A673 (cell line): ENCODE data around the gene IGFBP5.

Source experiments
- EZH2 ChIP-seq: fragments of 200-600 bp; sonication (generic); IDR thresholded peaks from 2 replicates; pipeline ENCODE4 v1.6.1; 2017; ENCODE audit warnings: borderline replicate concordance, low read depth, mild to moderate bottlenecking, mixed read lengths, antibody characterized with exemption, low read length; ENCODE audit not compliant: poor library complexity, severe bottlenecking
- TF ChIP-seq, protein P1 (sequence below): fragments of 300-800, 200-600 bp; sonication (generic); conservative IDR thresholded peaks from 2 replicates; pipeline ENCODE4 v1.5.1; 2017; ENCODE audit warnings: low read depth, mild to moderate bottlenecking, antibody characterized with exemption, low read length, moderate library complexity, mixed read lengths

DNA sequence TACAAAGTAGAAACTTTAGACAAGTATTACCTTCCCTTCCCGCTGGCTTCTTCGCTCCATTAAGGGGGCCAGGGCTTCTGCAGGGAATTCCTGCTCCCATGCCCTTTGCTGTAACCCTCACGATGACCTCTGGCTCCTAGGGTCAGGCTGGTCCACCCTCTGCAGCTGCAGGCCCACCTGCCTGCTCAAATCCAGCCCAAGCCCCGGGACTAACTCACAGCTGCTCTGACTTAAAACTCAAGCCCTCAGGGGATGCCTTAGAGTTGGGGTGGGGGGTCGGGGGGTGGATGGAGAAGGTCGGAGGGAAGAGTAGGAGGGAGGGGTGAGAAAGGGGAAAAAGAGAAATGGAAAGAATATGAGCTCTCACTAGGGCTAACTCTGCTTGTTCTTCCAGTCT, 4.9 kb downstream of the IGFBP5 start:
- TF ChIP-seq, protein P1, sequence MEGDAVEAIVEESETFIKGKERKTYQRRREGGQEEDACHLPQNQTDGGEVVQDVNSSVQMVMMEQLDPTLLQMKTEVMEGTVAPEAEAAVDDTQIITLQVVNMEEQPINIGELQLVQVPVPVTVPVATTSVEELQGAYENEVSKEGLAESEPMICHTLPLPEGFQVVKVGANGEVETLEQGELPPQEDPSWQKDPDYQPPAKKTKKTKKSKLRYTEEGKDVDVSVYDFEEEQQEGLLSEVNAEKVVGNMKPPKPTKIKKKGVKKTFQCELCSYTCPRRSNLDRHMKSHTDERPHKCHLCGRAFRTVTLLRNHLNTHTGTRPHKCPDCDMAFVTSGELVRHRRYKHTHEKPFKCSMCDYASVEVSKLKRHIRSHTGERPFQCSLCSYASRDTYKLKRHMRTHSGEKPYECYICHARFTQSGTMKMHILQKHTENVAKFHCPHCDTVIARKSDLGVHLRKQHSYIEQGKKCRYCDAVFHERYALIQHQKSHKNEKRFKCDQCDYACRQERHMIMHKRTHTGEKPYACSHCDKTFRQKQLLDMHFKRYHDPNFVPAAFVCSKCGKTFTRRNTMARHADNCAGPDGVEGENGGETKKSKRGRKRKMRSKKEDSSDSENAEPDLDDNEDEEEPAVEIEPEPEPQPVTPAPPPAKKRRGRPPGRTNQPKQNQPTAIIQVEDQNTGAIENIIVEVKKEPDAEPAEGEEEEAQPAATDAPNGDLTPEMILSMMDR, result no peak
- no peak for TF ChIP-seq EZH2
